UCSD-AML1 (cell line): ENCODE measurements around the gene TMEM117.
"Not testable (repeated sequence)": the region's sequence is repeated elsewhere in the genome, so short reads cannot be mapped to it uniquely, and the experiment has no call there.

Source experiments
- DNase-seq: peaks from one replicate; lab custom pipeline; 2025; ENCODE audit not compliant: unreplicated experiment; lab: John Stamatoyannopoulos, UW

TMEM117 gene

GRCh38 chr12:44195719-44196118, 359.8 kb downstream of the TMEM117 start:
- DNase-seq, result not testable (repeated sequence)

- no peak for DNase-seq
Observed at GRCh38 chr12:44206045-44206444, 370.2 kb downstream of the TMEM117 start.

- DNase-seq, result no peak
Observed at GRCh38 chr12:44217146-44217883, 381.4 kb downstream of the TMEM117 start.

GRCh38 chr12:44223736-44224135, 387.9 kb downstream of the TMEM117 start:
- no peak for DNase-seq

- DNase-seq, result no peak
Observed at GRCh38 chr12:44224399-44225148, 388.7 kb downstream of the TMEM117 start.

GRCh38 chr12:44225149-44225510, 389.2 kb downstream of the TMEM117 start:
- no peak for DNase-seq

- DNase-seq, result no peak
Observed at GRCh38 chr12:44227616-44228015, 391.7 kb downstream of the TMEM117 start.

GRCh38 chr12:44229846-44230245, 394.0 kb downstream of the TMEM117 start:
- no peak for DNase-seq

GRCh38 chr12:44235674-44236073, 399.8 kb downstream of the TMEM117 start:
- no peak for DNase-seq

- DNase-seq, result no peak
Observed at GRCh38 chr12:44240186-44240585, 404.3 kb downstream of the TMEM117 start.

GRCh38 chr12:44245932-44246331, 410.1 kb downstream of the TMEM117 start:
- no peak for DNase-seq

GRCh38 chr12:44246482-44247105, 410.7 kb downstream of the TMEM117 start:
- no peak for DNase-seq

- no peak for DNase-seq
Observed at GRCh38 chr12:44247588-44247987, 411.7 kb downstream of the TMEM117 start.

GRCh38 chr12:44248436-44248835, 412.6 kb downstream of the TMEM117 start:
- no peak for DNase-seq

- not testable (repeated sequence) for DNase-seq
Observed at GRCh38 chr12:44250440-44250839, 414.6 kb downstream of the TMEM117 start.

- no peak for DNase-seq
Observed at GRCh38 chr12:44253338-44253856, 417.5 kb downstream of the TMEM117 start.

- no peak for DNase-seq
Observed at GRCh38 chr12:44258246-44258645, 422.4 kb downstream of the TMEM117 start.

- no peak for DNase-seq
Observed at GRCh38 chr12:44259890-44260289, 424.0 kb downstream of the TMEM117 start.

- no peak for DNase-seq
Observed at GRCh38 chr12:44260581-44260980, 424.7 kb downstream of the TMEM117 start.

GRCh38 chr12:44285321-44285960, 449.6 kb downstream of the TMEM117 start:
- DNase-seq, result no peak

GRCh38 chr12:44286336-44286735, 450.5 kb downstream of the TMEM117 start:
- DNase-seq, result no peak
